Esophagus squamous epithelium (tissue), 4 donors: Measurements from ENCODE around the gene DAB2IP.

Experiments
- POLR2A ChIP-seq, 4 donors: fragments of 450-650 bp; IDR thresholded peaks; one replicate each; pipeline ENCODE4 v1.6.1; 2017; ENCODE audit warnings: antibody characterized with exemption in 4 of 4, mild to moderate bottlenecking in 4 of 4, moderate library complexity in 3 of 4
- TF ChIP-seq, protein P1 (sequence below), 6 experiments: fragments of 450-650 bp in 4 of 6; fragments of 200-600 bp in 2 of 6; sonication (generic) in 2 of 6; IDR thresholded peaks; one replicate each; pipeline ENCODE4 v1.5.1; 2016 to 2019; ENCODE audit warnings: antibody characterized with exemption in 6 of 6, mild to moderate bottlenecking in 4 of 6, moderate library complexity in 4 of 6

DNA sequence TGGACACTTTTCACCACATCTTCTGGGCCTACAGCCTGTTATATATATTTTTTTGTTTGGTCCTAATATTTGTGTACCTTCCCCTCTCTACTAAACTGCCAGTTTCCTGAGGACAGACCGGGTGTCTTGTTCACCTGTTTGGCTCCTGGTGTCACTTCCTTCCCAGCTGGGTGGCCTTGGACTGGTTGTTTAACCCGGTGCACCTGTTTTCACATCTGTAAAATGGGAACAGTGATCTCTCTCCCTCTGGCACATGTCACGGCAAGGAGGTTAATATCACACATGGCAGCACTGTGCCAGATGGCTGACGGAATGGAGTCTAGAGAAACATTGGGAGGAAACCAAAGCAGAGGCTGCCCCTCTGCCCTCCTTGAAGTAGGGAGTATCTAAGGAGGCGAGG is 79.7 kb downstream of the DAB2IP start:
- TF ChIP-seq, protein P1, sequence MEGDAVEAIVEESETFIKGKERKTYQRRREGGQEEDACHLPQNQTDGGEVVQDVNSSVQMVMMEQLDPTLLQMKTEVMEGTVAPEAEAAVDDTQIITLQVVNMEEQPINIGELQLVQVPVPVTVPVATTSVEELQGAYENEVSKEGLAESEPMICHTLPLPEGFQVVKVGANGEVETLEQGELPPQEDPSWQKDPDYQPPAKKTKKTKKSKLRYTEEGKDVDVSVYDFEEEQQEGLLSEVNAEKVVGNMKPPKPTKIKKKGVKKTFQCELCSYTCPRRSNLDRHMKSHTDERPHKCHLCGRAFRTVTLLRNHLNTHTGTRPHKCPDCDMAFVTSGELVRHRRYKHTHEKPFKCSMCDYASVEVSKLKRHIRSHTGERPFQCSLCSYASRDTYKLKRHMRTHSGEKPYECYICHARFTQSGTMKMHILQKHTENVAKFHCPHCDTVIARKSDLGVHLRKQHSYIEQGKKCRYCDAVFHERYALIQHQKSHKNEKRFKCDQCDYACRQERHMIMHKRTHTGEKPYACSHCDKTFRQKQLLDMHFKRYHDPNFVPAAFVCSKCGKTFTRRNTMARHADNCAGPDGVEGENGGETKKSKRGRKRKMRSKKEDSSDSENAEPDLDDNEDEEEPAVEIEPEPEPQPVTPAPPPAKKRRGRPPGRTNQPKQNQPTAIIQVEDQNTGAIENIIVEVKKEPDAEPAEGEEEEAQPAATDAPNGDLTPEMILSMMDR (IDR thresholded peaks at IDR 0.05): no peak
- TF ChIP-seq POLR2A (IDR thresholded peaks at IDR 0.05): no peak
